Measurements from ENCODE around the gene PCYOX1L.

PCYOX1L gene

DNA sequence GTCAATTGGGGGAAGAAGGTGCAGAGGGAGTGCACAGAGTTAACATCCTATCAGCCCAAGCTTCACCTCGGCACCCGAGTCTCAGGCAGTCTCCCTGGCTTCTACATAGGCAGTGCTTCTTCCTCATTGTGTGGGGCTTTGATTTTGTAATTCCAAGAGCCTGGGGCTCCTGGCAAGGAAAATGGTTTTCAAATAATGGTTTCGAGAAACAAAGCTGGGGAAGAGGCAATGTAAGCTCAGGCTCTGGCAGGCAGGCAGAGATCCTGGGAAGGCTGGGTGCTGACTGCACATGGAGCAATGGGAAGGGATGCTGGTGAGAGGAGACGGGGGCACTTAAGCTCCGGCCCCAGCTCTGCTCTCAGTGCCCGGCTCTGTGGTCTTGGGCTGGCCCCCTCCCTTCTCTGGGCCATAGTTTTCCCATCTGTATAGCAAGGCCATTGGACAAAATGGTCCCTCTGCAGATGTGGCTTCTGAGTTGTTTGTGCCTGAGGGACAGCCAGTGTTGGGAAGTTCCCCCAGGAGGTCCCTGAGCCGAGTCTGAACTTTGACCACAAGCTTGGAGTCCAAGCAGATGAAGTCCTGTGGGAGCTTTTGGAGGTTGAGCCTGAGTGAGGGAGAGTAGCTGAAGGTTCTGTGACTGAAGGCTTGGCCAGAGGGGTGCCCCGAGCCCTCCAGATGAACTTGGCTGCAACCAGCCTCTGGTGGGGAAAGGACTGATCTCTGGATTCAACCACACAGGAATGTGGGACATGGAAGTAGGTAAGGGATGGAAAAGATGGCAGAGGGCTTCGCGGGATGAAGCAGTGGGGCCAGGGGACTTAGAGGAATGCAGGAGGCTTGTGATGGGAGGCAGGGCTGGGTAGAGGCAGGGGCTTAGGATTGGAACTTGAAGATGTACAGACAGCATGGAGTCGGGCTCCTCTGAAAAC is 49.7 kb downstream of the PCYOX1L start:
- DNase-seq (ENCODE audit: low read depth in 3 of 3): no peak

DNA sequence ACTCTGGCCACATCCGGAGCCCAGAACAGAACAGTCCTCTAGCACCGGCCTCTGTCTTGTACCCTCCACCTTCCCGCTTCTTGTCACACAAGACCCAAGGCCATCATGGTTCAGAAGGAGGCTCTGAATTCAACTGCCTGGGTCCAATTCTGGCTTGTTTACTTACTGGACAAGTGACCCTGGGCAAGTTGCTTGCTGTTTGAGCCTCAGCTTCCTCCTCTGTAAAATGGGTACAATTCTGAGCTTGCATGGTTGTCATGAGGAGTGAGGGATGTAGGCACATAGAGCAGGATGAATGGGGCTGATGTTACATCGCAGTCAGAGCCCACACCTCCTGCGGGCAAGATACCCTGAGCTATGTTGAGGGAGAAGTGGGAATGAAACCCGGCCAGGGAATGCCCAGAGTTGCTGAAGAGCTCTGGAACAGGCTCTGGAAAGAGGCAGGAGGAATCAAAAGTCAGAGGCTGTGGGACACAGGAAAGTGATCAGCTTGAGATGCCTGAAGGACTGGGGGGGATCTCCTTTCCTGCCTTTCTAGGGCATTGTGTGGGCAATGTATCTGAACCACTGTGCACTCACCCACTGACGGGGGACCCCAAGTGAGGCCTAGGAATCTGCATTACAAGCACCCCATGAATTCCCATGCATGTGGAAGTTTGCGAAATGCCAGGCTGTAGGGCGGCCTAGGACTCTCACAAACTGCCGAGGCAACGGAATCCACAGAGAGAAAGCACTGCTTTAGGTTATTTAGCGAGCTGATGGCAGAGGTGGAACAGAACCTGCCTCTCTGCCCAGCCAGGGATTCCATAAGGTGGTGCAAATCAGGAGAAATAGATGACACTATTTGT is 50.6 kb downstream of the PCYOX1L start:
- DNase-seq (ENCODE audit: low read depth in 3 of 3): no peak

DNA sequence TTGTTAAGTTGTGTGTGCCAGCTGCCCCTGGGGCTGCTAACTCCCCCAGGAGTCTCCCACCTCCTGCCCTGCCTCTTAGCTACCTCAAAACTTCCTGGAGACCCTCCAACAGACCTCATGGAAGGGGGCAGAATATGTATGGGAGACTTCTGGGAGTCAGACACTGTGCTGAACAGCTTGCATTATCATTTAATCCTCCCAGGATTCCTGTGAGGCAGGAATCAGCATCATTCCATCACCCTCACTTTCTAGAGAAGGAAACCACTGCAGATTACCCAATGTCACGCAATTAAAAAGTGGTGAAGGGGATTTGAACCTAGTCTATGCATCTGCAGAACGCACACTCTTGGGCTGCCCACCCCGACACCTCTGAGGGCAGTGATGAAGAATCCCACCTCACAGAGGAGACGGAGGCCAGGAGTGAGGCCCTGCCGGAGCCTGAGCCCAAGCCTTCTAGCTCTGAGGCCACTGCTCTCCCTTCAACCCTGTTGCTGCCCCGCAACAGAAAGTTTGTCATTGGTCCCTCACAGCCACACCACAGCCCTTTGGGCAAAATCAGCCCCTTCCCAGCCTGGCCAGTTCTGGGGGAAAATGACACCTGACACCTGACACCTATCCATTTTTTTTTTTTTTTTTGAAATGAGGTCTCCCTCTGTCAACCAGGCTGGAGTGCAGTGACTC is 51.6 kb downstream of the PCYOX1L start:
- DNase-seq (ENCODE audit: low read depth in 3 of 3): no peak

DNA sequence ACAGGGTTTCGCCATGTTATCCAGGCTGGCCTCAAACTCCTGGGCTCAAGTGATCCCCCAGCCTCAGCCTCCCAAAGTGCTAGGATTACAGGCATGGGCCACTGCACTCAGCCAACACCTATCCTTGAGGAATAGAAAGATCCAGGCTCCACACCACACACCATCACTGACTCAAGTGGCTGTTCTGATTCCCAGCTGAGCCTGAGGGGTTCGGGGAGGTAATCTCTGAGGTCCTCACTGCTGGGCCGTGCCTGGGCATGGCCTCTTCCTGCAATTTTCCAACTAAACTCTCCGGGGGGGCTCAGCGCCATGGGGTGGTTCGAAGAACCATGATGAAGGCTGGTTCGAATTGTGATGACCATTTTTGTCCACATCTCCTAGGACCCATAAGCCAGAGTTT is 52.2 kb downstream of the PCYOX1L start:
- no peak for DNase-seq (ENCODE audit: low read depth in 3 of 3)

DNA sequence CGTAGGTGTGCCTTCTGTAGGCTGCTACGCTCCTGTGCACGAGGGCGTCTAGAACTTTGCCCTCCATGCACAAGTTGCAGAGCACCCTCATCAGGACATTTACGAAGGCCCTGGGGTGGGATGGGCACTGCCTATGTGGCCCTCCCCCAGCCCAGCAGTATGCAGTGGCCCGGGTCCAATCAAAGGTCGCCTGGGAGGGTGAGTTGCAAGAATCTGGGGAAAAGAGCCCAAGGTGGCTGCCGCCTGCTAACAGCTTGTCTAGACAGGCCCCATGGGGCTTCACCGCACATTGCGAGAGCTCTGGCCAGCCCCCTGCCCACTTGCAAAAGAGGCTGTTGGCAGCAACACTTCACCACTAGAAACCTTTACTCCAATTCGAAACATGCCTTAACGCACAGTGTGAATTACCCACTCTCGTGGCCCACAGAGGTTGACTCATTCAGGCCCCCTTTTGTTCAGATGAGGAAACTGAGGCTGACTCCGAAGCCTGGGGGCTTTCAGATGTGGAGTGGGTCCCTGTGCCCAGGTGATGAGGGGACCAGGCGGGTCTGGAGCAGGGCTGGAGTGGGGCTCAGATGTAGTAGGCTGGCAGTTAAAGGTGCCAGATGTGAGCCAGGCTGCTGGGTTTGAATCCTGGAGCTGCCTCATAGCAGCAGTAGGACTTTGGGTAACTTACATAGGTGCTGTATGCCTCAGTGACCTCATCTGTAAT is 53.0 kb downstream of the PCYOX1L start:
- no peak for DNase-seq (ENCODE audit: low read depth in 3 of 3)

DNA sequence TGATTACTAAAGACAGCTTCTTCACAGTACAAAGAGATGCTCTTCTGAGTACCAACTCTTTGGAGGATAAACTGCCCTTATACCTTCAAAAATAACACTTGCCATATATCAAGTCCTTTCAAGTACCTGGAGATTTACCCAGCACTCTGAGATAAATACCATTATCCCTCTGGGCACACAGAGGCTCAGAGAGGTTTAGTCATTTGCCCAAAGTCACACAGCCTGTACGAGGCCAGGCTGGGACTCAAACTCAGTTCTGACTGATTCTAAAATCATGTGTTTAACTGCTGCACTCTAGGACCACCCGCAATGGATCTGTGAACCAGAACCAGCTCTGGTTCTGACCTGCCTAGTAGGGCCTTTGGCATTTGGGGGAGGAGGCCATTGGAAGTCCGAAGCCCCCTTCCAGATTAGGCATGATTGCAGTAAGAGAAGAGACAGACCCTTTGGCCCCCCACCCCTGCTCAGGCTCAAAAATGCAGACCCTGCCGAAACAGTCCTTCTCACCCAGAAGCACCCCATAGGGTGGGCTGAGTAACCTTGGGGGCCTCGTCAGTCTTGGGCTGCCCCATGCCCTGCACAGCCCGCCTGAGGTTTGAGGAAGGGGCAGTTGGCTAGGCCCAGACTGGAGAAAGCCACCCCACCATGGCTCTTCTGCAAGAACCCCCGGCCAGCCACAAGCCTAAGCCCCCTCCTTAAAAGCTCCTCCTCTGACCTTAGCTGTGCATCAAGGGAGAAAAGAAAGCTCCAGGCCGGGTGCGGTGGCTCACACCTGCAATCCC is 54.1 kb downstream of the PCYOX1L start:
- DNase-seq (ENCODE audit: low read depth in 3 of 3): no peak

DNA sequence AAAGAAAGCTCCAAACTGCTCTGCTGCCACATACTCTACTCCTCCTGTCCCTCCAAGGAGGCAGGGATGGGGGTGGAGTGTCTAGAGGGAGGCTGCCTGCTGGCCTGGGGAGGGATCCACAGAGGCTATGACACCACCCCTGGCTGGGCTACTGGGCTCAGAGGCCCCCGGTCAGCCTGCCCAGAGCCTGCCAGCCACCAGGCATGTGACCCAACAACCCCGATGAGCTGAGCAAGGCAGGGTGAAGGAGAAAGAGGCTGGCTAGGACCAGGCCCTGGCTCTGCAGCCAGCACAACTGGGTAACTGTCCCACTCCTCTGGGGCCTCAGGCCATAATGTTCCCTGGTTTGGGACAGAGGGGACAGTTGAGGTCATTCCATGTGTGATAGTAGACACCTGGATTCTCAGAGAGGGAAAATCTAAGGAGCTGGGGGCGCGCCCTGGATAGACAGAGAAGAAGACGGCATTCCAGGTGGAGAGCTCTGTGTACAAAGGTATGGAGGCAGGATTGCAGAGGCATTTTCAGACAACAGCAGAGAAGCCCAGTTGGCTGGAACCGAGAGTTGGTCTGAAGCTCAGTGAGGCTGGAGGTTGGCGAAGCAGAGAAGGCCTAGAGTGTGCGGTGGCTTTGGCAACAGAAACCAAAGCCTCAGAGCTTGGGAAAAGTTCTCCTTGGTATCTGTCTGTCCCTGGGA is 55.1 kb downstream of the PCYOX1L start:
- no peak for DNase-seq (ENCODE audit: low read depth in 3 of 3)

DNA sequence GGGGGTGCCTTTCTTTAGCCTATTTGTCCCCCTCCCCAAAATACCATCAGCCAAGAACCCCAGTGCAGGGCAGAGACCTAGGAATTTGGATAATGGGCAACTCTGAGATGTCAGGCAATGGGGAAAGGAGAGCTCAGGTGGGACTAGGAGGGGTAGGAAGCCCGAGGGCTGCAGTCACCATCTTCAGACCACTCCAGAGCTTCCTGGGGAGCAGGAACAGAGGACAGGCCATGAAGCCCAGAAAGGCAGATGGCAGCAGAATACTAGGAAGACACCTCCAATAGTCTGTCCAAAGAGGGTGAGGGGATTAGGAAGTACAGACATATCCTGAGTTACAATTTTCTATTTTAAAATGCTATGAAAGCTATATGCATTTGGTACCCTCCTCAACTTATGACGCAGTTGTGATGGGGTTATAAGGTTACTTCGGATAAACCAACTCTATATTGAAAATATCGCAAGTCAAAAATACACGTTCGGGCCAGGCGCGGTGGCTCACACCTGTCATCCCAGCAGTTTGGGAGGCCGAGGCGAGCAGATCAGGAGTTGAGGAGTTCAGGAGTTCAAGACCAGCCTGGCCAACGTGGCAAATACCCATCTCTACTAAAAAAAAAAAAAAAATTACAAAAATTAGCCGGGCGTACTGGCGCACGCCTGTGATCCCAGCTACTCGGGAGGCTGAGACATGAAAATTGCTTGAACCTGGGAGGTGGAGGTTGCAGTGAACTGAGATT is 55.8 kb downstream of the PCYOX1L start:
- no peak for DNase-seq (ENCODE audit: low read depth in 3 of 3)

DNA sequence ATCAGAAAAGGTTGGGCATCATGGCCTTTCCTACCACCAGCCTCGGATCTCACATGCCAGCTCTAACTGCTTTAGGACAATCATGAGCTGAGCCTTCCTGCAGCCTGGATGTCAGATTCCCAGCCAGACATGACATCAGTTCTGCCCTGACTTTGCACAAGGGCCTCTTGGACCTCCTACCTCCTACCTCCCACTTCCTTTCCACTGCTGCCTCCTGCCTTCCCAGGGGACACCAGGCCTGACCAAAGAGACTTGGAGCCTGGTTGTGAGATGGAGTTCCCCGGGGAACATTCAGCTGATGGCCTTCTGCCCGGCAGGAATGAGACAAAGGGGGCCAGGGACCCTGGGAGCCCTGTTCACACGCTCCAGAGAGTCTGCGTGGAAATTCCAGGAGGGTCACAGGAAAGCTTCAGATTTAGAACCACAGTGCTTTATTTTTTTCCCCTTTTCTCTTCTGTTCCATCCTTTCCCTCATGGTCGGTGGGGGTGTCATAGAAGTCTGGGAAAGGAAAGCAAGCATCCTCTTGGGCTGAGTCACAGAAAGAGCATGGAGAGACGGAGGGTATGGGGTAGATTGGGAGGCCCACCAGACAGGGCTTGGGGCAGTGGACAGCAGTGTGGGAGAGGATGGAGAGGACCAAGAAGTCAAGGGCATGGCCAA is 56.7 kb downstream of the PCYOX1L start:
- DNase-seq (ENCODE audit: low read depth in 3 of 3): no peak

DNA sequence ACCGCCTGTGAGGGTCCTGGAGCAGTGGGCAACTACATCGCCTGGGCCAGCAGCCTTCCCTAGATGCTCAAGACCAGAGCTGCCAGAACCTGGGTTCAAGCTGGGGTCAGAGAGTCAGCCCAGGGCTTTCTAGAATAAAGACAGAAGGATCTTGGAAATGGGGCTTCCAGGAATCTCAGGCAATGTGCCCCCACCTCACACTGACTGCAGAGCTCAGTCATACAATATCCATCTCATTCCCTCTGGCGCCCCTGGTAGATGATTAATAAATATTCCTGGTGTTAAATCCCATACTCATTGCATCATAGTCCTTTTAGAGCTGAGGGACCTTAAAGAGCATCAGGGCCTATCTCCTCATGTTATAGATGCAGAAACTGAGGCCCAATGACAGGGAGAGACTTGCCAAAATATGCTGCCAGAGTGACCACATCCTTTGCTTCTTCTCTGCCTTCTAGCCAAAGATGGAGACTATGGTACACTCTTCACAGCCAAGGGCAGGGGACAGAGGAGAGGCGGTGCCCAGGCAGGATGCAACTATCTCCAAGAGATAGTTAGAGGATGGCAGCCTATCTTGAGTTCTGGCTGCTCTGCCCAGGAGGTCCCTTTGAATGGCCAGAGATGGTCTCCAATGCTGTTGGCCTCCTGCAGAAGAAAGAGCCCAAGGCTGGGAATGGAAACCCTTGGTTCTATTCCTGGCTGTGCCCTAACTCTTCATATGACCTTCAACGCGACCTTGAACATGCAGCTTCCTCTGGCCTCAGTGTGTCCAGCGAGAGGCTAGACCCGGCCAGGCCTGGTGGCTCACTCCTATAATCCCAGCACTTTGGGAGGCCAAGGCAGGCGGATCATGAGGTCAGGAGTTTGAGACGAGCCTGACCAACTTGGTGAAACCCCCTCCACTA is 57.5 kb downstream of the PCYOX1L start:
- no peak for DNase-seq (ENCODE audit: low read depth in 3 of 3)

DNA sequence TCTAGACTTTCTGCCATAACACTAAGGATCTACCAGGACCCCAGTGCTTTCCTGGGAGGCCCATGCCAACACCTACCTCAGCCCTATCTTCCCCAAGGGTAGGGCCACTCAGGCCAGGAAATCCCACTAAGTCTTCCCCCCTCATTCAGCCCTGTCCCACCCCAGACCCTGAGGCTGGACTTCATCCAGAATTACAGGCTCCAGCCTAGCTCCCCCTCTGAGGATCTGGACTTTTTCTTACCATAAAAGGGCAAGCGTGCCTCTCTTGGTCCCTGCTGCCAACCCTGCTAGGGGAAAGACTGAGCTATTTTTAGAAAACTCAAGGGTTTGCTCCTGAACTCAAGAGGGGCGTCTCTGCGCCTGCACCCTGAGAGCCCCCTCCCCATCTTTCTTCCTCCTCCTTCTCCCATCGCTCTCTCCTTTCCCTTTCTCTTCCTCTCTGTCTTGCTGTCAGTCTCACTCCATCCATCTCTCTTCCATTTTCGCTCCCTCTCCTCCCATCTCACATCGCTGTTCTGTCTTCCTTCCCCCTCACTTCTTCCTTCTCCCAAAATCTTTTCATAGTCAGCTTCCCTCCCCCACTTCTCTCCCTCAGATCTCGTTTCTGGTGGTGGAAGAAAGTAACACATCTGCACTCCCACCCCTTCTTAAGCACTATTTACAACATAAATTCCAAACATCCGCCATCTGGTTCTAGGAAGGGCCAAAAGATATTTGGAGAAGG is 59.3 kb downstream of the PCYOX1L start:
- no peak for DNase-seq (ENCODE audit: low read depth in 3 of 3)

DNA sequence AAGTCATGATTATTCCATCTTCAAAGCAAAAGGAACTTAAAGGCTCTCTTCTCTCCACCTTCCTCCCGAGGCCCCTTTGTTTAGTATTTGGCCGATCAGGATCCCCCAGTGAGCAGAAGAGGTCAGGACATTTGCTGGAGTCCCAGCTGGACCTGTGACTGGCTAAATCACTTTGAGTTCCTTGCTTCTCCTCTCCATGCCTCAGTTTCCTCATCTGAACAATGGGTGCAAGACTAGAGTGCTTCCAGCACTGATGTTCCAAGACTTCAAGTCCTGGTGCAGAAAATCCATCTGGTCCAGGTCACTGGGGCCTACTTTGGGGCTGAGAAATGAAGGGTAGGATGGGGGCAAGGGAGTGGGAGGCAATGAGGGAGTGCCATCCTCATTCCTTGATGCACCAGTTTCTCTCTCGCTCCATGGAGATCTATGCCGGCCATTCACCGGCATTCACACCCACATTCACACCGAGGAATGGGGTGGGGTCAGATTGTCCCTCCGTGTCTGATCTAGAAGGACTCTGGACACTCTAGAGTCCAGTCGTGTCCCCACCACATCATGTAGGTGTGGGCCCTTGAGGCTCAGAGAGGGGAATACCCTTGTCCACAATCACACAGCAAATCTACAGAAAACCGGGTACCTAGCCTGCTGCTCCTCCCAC is 60.0 kb downstream of the PCYOX1L start:
- DNase-seq (ENCODE audit: low read depth in 3 of 3): no peak

DNA sequence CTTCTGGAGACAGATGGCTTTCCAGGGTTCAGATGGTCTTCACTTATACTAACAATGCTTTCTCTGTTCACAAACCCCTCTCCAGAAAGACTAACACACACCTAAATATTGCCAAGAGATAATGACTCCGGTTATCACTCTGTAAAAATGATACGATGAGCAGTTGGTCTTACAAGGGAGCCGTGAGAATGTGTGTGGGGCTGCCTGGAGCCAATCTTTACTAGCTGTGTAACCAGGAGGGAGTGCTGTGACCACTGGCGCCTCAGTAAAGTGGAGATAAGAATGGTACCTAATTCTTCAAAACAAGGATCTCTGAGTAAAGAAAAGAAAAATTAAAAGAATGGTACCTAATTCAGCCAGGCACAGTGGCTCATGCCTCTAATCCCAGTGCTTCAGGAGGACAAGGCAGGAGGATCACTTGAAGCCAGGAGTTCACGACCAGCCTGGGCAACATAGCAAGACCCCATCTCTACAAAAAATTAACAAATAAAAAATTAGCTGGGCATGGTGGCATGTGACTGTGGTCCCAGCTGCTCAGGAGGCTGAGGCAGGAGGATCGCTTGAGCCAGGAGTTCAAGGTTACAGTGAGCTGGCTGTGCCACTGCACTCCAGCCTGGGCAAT is 61.2 kb downstream of the PCYOX1L start:
- DNase-seq (ENCODE audit: low read depth in 3 of 3): no peak
